Hepatocyte (in vitro differentiated cells): ENCODE measurements around the gene UCP3. TPM values are rescaled to one million over a fixed set of nuclear protein-coding genes. Genes with fewer than 3 reads are reported as not detected.

Experiments used
- DNase-seq: peaks from one replicate; pipeline ENCODE4 v3.0.0-alpha.2; 2016; ENCODE audit warnings: low spot score
- H2AFZ ChIP-seq: fragments of 200-600 bp; sonication (generic); 2 replicates; pipeline ENCODE4 v1.6.0; 2016; ENCODE audit warnings: antibody characterized with exemption, mild to moderate bottlenecking
- H3K27ac ChIP-seq: fragments of 200-600 bp; sonication (generic); 2 replicates; pipeline ENCODE4 v1.5.1; 2016; ENCODE audit warnings: mild to moderate bottlenecking
- H3K27me3 ChIP-seq: fragments of 200-600 bp; sonication (generic); 2 replicates; pipeline ENCODE4 v1.6.1; 2016
- H3K36me3 ChIP-seq: fragments of 200-600 bp; sonication (generic); replicated peaks from 2 replicates; pipeline ENCODE4 v1.5.1; 2016; ENCODE audit warnings: low read depth; ENCODE audit not compliant: insufficient read depth
- H3K4me1 ChIP-seq: fragments of 200-600 bp; sonication (generic); 2 replicates; pipeline ENCODE4 v1.5.1; 2016; ENCODE audit warnings: mild to moderate bottlenecking, moderate library complexity; ENCODE audit not compliant: insufficient read depth
- H3K4me2 ChIP-seq: fragments of 200-600 bp; sonication (generic); 2 replicates; pipeline ENCODE4 v1.6.0; 2016
- H3K4me3 ChIP-seq: fragments of 200-600 bp; sonication (generic); 2 replicates; pipeline ENCODE4 v1.5.1; 2016; ENCODE audit warnings: mild to moderate bottlenecking
- H3K79me2 ChIP-seq: fragments of 200-600 bp; sonication (generic); 2 replicates; pipeline ENCODE4 v1.6.0; 2017; ENCODE audit warnings: mild to moderate bottlenecking
- H3K9me2 ChIP-seq: fragments of 200-600 bp; sonication (generic); replicated peaks from 2 replicates; pipeline ENCODE4 v1.6.0; 2017; ENCODE audit warnings: mild to moderate bottlenecking; ENCODE audit not compliant: insufficient read depth
- H3K9me3 ChIP-seq: fragments of 200-600 bp; sonication (generic); 2 replicates; pipeline ENCODE4 v1.5.1; 2016; ENCODE audit warnings: low read depth, mild to moderate bottlenecking
- H4K20me1 ChIP-seq: fragments of 200-600 bp; sonication (generic); 2 replicates; pipeline ENCODE4 v1.6.0; 2016; ENCODE audit warnings: mild to moderate bottlenecking; ENCODE audit not compliant: insufficient read depth, poor library complexity, severe bottlenecking
- CTCF ChIP-seq: fragments of 200-600 bp; sonication (generic); IDR thresholded peaks from 2 replicates; pipeline ENCODE4 v1.5.1; 2016; ENCODE audit warnings: antibody characterized with exemption, mild to moderate bottlenecking; ENCODE audit not compliant: poor library complexity
- EZH2 ChIP-seq: fragments of 200-600 bp; sonication (generic); IDR thresholded peaks from 2 replicates; pipeline ENCODE4 v1.6.1; 2016; ENCODE audit warnings: antibody characterized with exemption, mild to moderate bottlenecking, borderline replicate concordance
- EZH2phosphoT487 ChIP-seq: fragments of 200-600 bp; sonication (generic); IDR thresholded peaks from one replicate; pipeline ENCODE4 v1.6.1; 2018; ENCODE audit warnings: antibody characterized with exemption, mild to moderate bottlenecking, low read depth, moderate library complexity; ENCODE audit not compliant: unreplicated experiment, severe bottlenecking
- WGBS: methylation state at CpG from one replicate; pipeline ENCODE4 v1.1.6; 2016; ENCODE audit warnings: low lambda C conversion rate; ENCODE audit errors: missing lambda C conversion rate; 5-methylcytosine and 5-hydroxymethylcytosine counted together
- polyA plus RNA-seq: library from polyadenylated mRNA; unstranded; fragments of >200 nt; fragmentation: Nextera tagmentation; extraction: Ambion mirVana; gene quantifications from 2 replicates; pipeline ENCODE4 v1.2.1, GENCODE V29; 2016
- total RNA-seq: library from RNA; depleted of rRNA; stranded (reverse); fragments of >200 nt; gene quantifications from 2 replicates; pipeline ENCODE4 v1.2.3, GENCODE V29; 2014

UCP3 gene
- total and polyA plus RNA-seq, 2 experiments from 2014 or later, result 0.80 TPM; not detected in 1

GRCh38 chr11:74048993-74049392 is 40.1 kb upstream of the UCP3 start:
- H3K4me2 ChIP-seq, result no peak overlapping the region
- H3K36me3 ChIP-seq, result no peaks in the 10 kb centered on the region
- no peaks in the 10 kb centered on the region for H3K9me2 ChIP-seq
- no peaks in the 10 kb centered on the region for H3K4me1 ChIP-seq
- no peak overlapping the region for H2AFZ ChIP-seq
- no peaks in the 10 kb centered on the region for H3K9me3 ChIP-seq
- H3K27me3 ChIP-seq, result no peaks in the 10 kb centered on the region
- H4K20me1 ChIP-seq, result no peaks in the 10 kb centered on the region
- 92% methylated on average over 5 of the region's 5 CpGs for WGBS
- no peak for DNase-seq
- TF ChIP-seq CTCF (no peak), EZH2 (no peak), EZH2phosphoT487 (no peak)
- no peaks in the 10 kb centered on the region for H3K79me2 ChIP-seq
- no peak overlapping the region for H3K4me3 ChIP-seq
- no peak overlapping the region for H3K27ac ChIP-seq

- Histone ChIP-seq H3K4me1 (no peaks in the 10 kb centered on the region), H3K27ac (no peak overlapping the region), H2AFZ (no peak overlapping the region), H3K79me2 (no peaks in the 10 kb centered on the region), H4K20me1 (no peaks in the 10 kb centered on the region), H3K9me3 (no peaks in the 10 kb centered on the region), H3K9me2 (no peaks in the 10 kb centered on the region), H3K36me3 (no peaks in the 10 kb centered on the region), H3K4me3 (no peak overlapping the region), H3K4me2 (no peak overlapping the region), H3K27me3 (no peaks in the 10 kb centered on the region)
- DNase-seq, result no peak
- 77% methylated on average over 2 of the region's 2 CpGs for WGBS
- TF ChIP-seq CTCF, result no peak
- TF ChIP-seq EZH2phosphoT487, result no peak
- TF ChIP-seq EZH2, result no peak
Measured at GRCh38 chr11:74044538-74044937, 35.7 kb upstream of the UCP3 start.

GRCh38 chr11:74043450-74043849 is 34.6 kb upstream of the UCP3 start:
- no peak for TF ChIP-seq EZH2
- TF ChIP-seq EZH2phosphoT487, result no peak
- TF ChIP-seq CTCF, result no peak
- Histone ChIP-seq H4K20me1 (no peaks in the 10 kb centered on the region), H3K4me3 (no peak overlapping the region), H3K36me3 (no peaks in the 10 kb centered on the region), H2AFZ (no peak overlapping the region), H3K27me3 (no peaks in the 10 kb centered on the region), H3K9me3 (no peaks in the 10 kb centered on the region), H3K4me1 (no peaks in the 10 kb centered on the region), H3K79me2 (no peaks in the 10 kb centered on the region), H3K9me2 (no peaks in the 10 kb centered on the region), H3K4me2 (no peak overlapping the region), H3K27ac (no peak overlapping the region)
- 94% methylated on average over 1 of the region's 1 CpG for WGBS
- no peak for DNase-seq

- no peak overlapping the region for H2AFZ ChIP-seq
- H3K4me3 ChIP-seq, result no peak overlapping the region
- 97% methylated on average over 4 of the region's 4 CpGs for WGBS
- H3K36me3 ChIP-seq, result no peaks in the 10 kb centered on the region
- DNase-seq, result no peak
- H4K20me1 ChIP-seq, result no peaks in the 10 kb centered on the region
- H3K27me3 ChIP-seq, result no peaks in the 10 kb centered on the region
- H3K27ac ChIP-seq, result no peak overlapping the region
- no peak for TF ChIP-seq EZH2phosphoT487
- TF ChIP-seq EZH2, result no peak
- no peak for TF ChIP-seq CTCF
- no peaks in the 10 kb centered on the region for H3K4me1 ChIP-seq
- no peaks in the 10 kb centered on the region for H3K9me2 ChIP-seq
- no peaks in the 10 kb centered on the region for H3K9me3 ChIP-seq
- no peaks in the 10 kb centered on the region for H3K79me2 ChIP-seq
- H3K4me2 ChIP-seq, result no peak overlapping the region
Measured at GRCh38 chr11:74037309-74037708, 28.4 kb upstream of the UCP3 start.
